ENCODE measurements around the gene NGRN.
"Not testable (repeated sequence)": the region's sequence is repeated elsewhere in the genome, so short reads cannot be mapped to it uniquely, and the experiment has no call there.

Gene NGRN

GRCh38 chr15:90234096-90234988 lies 31.1 kb upstream of the NGRN start, which contains the start of gene GDPGP1:
TSS of gene GDPGP1 (plus strand) at chr15:90234209. CDS start at chr15:90240909, 6,700 bp downstream.
- DNase-seq: no peak

DNA sequence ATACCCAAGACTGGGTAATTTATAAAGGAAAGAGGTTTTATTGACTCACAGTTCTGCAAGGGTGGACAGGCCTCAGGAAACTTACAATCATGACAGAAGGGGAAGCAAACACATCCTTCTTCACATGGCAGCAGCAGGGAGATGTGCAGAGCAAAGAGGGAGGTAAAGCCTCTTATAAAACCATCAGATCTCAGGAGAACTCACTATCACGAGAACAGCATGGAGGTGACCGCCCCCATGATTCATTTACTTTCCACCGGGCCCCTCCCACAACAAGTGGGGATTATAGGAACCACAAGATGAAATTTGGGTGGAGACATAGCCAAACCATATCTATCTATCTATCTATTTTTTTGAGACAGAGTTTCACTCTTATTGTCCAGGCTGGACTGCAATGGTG lies 26.1 kb upstream of the NGRN start:
- DNase-seq: no peak

DNA sequence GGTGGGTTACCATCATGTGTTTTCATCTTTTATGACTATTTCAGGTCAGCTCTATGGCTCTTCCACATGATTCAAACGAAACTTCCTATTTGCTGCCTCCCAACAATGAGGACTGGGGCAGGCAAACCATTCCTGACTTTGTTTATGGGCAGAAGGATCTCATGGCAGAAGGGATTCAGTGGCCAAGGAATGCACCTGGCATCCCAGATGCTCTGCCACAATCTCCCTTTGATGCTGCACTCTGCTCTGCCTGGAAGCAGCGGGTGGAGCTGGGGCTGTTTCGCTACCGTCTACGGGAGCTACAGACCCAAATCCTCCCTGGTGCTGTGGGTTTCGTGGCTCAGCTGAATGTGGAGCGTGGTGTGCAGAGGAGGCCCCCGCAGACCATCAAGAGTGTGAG lies 24.6 kb upstream of the NGRN start:
- DNase-seq: no peak

DNA sequence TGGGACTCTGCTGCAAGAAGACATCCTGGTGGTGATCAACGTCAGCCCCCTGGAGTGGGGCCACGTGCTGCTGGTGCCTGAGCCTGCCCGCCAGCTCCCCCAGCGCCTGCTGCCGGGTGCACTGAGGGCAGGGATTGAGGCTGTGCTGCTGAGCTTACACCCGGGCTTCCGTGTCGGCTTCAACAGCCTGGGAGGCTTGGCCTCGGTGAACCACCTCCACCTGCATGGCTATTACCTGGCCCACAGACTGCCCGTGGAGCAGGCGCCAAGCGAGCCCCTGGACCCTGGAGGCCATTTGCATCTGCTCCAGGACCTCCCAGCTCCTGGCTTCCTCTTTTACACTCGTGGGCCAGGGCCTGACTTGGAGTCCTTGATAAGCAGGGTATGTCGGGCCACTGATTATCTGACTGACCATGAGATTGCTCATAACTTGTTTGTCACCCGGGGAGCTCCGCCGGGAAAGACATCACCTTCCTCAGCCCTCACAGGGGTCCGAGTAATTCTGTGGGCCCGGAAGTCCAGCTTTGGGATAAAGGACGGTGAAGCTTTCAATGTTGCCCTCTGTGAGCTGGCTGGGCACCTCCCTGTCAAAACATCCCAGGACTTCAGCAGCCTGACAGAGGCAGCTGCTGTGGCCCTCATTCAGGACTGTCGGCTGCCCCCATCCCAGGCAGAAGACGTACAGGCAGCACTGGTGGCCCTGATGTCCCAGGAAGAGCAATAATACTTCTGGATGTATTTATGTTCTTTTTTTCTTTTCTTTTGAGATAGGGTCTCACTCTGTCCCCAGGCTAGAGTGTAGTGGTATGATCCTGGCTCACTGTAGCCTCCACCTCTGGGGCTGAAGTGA lies 23.9 kb upstream of the NGRN start:
- no peak for DNase-seq

GRCh38 chr15:90243943-90244639 lies 21.4 kb upstream of the NGRN start:
- DNase-seq: no peak

DNA sequence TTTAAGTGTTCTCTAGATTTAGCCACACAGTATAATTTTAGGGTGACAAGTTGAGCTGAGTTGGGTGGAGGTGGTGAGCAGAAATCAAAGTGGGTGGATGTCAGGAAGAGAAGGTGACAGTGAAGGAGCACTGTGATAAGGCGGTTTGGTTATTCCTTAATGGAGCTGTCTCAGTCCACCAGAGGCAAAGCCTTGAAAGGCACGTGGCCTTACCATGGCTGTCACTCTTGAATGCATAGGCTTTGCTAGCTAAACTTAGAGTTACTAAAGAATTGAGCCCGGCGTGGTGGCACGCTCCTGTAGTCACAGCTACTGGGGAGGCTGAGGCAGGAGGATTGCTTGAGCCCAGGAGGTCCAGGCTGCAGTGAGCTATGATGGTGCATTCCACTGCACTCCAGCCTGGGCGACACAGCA lies 16.7 kb upstream of the NGRN start:
- DNase-seq: no peak

GRCh38 chr15:90249203-90249863 lies 16.1 kb upstream of the NGRN start, which contains the start of gene TTLL13:
TSS of gene TTLL13 (plus strand) at chr15:90249556. CDS start at chr15:90250631, 1,075 bp downstream.
- DNase-seq: no peak

DNA sequence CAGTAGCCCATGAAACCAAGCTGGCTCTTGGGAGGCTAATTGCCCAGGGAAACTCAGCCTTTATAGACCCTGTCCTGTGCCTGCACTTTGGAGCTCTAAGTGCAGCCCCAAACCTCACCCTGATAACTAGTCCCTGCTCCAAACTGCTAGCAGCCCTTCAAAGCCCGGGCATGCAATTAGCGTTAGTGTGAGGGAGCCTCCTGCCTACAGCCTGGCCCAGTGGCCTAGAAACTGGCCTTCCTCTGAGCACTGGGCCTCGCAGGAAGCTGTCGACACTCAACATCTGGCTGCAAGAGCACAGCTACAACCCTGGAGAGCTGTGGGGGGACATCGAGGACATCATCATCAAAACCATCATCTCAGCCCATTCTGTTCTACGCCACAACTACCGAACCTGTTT lies 7.7 kb upstream of the NGRN start:
- no peak for DNase-seq

DNA sequence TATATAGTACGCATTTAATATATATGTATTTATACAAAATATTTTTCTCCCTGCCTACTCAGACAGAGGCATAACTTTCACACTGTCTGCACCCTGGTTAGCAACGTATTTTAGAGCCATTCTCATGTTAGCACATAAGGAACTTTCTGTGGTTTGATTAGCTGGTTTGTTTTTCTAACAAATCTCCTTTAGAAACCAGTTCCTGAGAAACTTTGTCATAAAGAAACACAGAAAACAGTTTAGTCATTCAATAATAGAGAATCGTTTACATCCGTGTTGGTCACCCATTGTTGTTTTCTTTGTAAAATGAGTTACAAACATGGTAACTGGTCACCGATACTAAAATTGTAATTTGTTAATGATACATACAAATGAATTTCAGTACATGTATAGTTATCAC lies 5.9 kb upstream of the NGRN start:
- DNase-seq: no peak

DNA sequence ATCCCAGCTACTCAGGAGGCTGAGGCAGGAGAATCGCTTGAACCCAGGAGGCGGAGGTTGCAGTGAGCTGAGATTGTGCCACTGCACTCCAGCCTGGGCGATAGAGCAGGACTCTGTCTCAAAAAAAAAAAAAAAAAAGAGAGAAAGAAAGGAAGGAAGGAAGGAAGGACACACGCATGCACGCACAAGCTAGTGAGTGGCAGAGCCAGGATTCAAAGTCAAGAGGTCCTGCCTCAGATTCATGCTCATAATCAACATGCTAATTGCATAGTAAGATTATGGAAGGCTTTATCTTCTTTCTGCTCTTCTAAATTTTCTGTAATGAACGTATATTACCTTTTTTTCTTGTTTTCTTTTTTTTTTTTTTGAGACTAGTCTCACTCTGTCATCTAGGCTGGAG lies 4.7 kb upstream of the NGRN start:
- not testable (repeated sequence) for DNase-seq

- no peak for DNase-seq
Measured at GRCh38 chr15:90261811-90262210, 3.7 kb upstream of the NGRN start.

DNA sequence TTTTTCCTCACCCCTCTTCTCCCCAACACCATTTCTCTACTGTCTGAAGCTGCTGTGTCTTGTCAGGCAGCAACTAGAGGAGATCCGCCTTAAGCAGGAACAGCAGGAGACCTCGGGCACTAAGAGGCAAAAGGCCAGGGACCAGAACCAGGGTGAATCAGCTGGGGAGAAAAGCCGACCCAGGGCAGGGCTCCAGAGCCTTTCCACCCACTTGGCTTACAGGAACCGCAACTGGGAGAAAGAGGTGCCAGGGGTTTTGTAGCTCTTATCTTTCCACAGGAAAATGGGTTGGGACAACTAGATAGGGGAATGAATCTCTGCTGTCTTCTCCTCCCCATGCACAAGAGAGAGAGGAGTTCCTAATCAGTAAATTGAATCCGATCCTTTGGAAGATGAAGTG lies 3.0 kb upstream of the NGRN start:
- no peak for DNase-seq

GRCh38 chr15:90264671-90265070 lies 801 bp upstream of the NGRN start:
- no peak for DNase-seq

- DNase-seq: peak; percentile 34
Measured at GRCh38 chr15:90266061-90266431, 574 bp downstream of the NGRN start.

DNA sequence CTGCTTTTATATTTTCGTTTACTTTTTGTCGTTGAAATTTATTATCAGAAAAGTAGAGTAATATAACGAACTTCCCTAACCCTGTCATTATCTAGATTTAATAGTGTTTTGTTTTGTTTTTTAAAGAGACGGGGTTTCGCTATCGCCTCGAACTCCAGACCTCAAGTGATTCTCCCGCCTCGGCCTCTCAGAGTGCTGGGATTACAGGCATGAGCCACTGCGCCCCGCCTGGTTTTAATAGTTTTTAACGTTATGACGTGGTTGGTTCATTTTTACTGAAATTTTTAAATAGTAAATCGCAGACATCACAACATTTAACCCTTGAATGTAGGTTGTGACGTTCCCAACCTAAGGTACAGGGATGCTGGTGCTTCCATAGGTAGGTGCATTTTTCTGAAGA lies 1.0 kb downstream of the NGRN start:
- DNase-seq: peak; percentile 12

- no peak for DNase-seq
Measured at GRCh38 chr15:90268415-90268814, 2.9 kb downstream of the NGRN start.

GRCh38 chr15:90270502-90271150 lies 5.2 kb downstream of the NGRN start:
- no peak for DNase-seq

GRCh38 chr15:90271459-90272166 lies 6.1 kb downstream of the NGRN start:
- no peak for DNase-seq

DNA sequence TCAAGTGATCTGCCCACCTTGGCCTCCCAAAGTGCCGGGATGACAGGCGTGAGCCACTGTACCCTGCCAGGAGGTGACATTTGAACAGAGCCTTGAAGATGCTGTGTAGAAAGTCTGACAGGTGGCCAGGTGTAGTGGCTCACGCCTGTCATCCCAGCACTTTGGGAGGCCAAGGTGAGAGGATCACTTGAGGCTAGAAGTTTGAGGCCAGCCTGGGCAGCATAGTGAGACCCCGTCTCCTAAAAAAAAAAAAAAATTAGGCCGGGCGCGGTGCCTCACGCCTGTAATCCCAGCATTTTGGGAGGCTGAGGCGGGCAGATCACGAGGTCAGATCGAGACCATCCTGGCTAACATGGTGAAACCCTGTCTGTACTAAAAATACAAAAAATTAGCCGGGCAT lies 13.0 kb downstream of the NGRN start:
- not testable (repeated sequence) for DNase-seq

DNA sequence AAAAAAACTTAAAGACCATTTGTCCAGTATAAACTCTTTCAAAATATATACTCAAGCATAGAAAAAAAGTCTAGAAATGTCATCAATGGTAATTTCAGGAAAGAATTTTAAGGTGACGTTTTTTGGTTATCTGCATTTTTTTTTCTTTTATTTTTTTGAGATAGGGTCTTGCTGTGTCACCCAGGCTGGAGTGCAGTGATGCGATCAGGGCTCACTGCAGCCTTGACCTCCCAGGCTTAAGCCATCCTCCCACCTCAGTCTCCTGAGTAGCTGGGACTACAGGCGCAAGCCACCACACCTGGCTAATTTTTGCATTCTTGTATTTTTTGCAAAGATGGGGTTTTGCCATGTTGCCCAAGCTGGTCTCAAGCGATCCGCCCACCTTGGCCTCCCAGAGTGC lies 15.3 kb downstream of the NGRN start:
- DNase-seq: not testable (repeated sequence)

DNA sequence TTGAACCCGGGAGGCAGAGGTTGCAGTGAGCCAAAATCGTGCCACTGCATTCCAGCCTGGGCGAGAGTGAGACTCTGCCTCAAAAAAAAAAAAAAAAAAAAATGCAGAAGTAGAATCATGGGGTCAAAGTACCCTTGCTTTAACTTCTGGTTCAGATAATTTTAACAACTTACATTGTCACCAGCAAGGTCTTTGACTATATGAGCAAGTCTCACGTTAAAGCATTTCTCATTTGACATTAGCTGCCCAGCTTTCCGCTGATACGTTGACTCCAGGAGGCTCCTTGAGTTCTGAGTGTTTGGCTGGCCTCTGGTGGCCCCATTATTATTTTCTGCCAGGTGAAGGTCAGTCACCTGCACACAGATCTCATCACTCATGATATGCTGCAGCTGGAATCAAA lies 16.2 kb downstream of the NGRN start:
- DNase-seq: not testable (repeated sequence)
